OCI-LY3 (cell line): ENCODE measurements around the gene PUS10.

Source experiments
- H2AFZ ChIP-seq: fragments of 200-600, 300-600 bp; shearing (Covaris generic); 2 replicates; pipeline ENCODE4 v1.6.0; 2014; ENCODE audit warnings: antibody characterized with exemption, low read depth, low read length
- H3K27ac ChIP-seq: fragments of 200-600, 300-600 bp; sonication (generic); 2 replicates; pipeline ENCODE4 v1.5.1; 2014; ENCODE audit warnings: mild to moderate bottlenecking, low read length, moderate library complexity, mixed read lengths
- H3K27me3 ChIP-seq: fragments of 200-600, 300-600 bp; sonication (generic); 2 replicates; pipeline ENCODE4 v1.6.1; 2014; ENCODE audit warnings: low read depth, low read length, mixed read lengths
- H3K36me3 ChIP-seq: fragments of 200-600, 300-600 bp; sonication (generic); replicated peaks from 2 replicates; pipeline ENCODE3; 2014; ENCODE audit warnings: low read depth, low read length, mixed read lengths
- H3K4me1 ChIP-seq: fragments of 300-600, 200-600 bp; sonication (generic); 2 replicates; pipeline ENCODE4 v1.6.1; 2014; ENCODE audit warnings: low read length, mixed read lengths
- H3K4me2 ChIP-seq: fragments of 200-600, 300-600 bp; sonication (generic); 2 replicates; pipeline ENCODE4 v1.6.1; 2014; ENCODE audit warnings: low read length, mixed read lengths
- H3K4me3 ChIP-seq: fragments of 300-600, 200-600 bp; sonication (generic); 2 replicates; pipeline ENCODE4 v1.5.1; 2014; ENCODE audit warnings: antibody characterized with exemption, mild to moderate bottlenecking, low read length, moderate library complexity
- H3K79me2 ChIP-seq: fragments of 300-600, 200-600 bp; shearing (Covaris generic); 2 replicates; pipeline ENCODE4 v1.6.1; 2014; ENCODE audit warnings: mild to moderate bottlenecking, low read length, mixed read lengths
- H3K9ac ChIP-seq: fragments of 300-600, 200-600 bp; shearing (Covaris generic); 2 replicates; pipeline ENCODE4 v1.6.0; 2014; ENCODE audit warnings: mild to moderate bottlenecking, low read length, moderate library complexity
- H3K9me3 ChIP-seq: fragments of 200-600, 300-600 bp; shearing (Covaris generic); 2 replicates; pipeline ENCODE4 v1.6.1; 2014; ENCODE audit warnings: low read length, mixed read lengths; ENCODE audit not compliant: insufficient read depth
- H4K20me1 ChIP-seq: fragments of 200-600, 300-600 bp; sonication (generic); 2 replicates; pipeline ENCODE4 v1.6.1; 2016; ENCODE audit warnings: low read length, mixed read lengths; ENCODE audit not compliant: insufficient read depth
- CTCF ChIP-seq: fragments of 200-600, 300-600 bp; sonication (generic); IDR thresholded peaks from 2 replicates; pipeline ENCODE4 v1.5.1; 2014; ENCODE audit warnings: antibody characterized with exemption, low read length, low read depth
- EZH2phosphoT487 ChIP-seq: fragments of 200-600 bp; shearing (Covaris generic); IDR thresholded peaks from 2 replicates; pipeline ENCODE4 v1.6.1; 2018; ENCODE audit warnings: antibody characterized with exemption, mixed run types, low read depth

The PUS10 gene

GRCh38 chr2:60976256-60976850, 41.7 kb downstream of the PUS10 start:
- H3K4me2 ChIP-seq = no peak overlapping the region
- H3K27ac ChIP-seq = no peak overlapping the region
- no peaks in the 10 kb centered on the region; the same call in 1 of the 2 replicates for H3K9me3 ChIP-seq
- no peak overlapping the region for H3K9ac ChIP-seq
- no peaks in the 10 kb centered on the region for H3K79me2 ChIP-seq
- H3K4me1 ChIP-seq = peaks cover 64% of the 10 kb centered on the region
- no peaks in the 10 kb centered on the region for H3K36me3 ChIP-seq
- peaks cover 10% of the 10 kb centered on the region for H3K27me3 ChIP-seq
- H3K4me3 ChIP-seq = no peak overlapping the region
- no peaks in the 10 kb centered on the region for H4K20me1 ChIP-seq
- TF ChIP-seq CTCF (no peak), EZH2phosphoT487 (no peak)
- no peak overlapping the region for H2AFZ ChIP-seq

- no peak overlapping the region for H3K9ac ChIP-seq
- H3K27me3 ChIP-seq = peaks cover 10% of the 10 kb centered on the region
- TF ChIP-seq EZH2phosphoT487 (no peak), CTCF (no peak)
- no peaks in the 10 kb centered on the region for H3K36me3 ChIP-seq
- H3K9me3 ChIP-seq = no peaks in the 10 kb centered on the region; the same call in 1 of the 2 replicates
- no peak overlapping the region for H2AFZ ChIP-seq
- H3K4me2 ChIP-seq = no peak overlapping the region
- H3K4me1 ChIP-seq = peaks cover 65% of the 10 kb centered on the region
- no peaks in the 10 kb centered on the region for H4K20me1 ChIP-seq
- H3K79me2 ChIP-seq = no peaks in the 10 kb centered on the region
- no peak overlapping the region for H3K27ac ChIP-seq
- no peak overlapping the region for H3K4me3 ChIP-seq
Measured at GRCh38 chr2:60974652-60975051, 43.4 kb downstream of the PUS10 start.

GRCh38 chr2:60973705-60974104, 44.4 kb downstream of the PUS10 start:
- Histone ChIP-seq H3K9ac (no peak overlapping the region), H3K27me3 (peaks cover 10% of the 10 kb centered on the region), H3K27ac (no peak overlapping the region), H3K4me3 (no peak overlapping the region), H3K4me1 (peaks cover 56% of the 10 kb centered on the region), H3K36me3 (no peaks in the 10 kb centered on the region), H3K79me2 (no peaks in the 10 kb centered on the region), H2AFZ (no peak overlapping the region), H3K4me2 (peak overlapping the region; percentile 82), H4K20me1 (no peaks in the 10 kb centered on the region), H3K9me3 (no peaks in the 10 kb centered on the region; the same call in 1 of the 2 replicates)
- no peak for TF ChIP-seq CTCF
- no peak for TF ChIP-seq EZH2phosphoT487

- H3K4me2 ChIP-seq = peak overlapping the region; percentile 82
- H2AFZ ChIP-seq = no peak overlapping the region
- H3K79me2 ChIP-seq = no peaks in the 10 kb centered on the region
- TF ChIP-seq EZH2phosphoT487 (no peak), CTCF (no peak)
- peak overlapping the region; percentile 38; the same call in 1 of the 2 replicates for H3K9ac ChIP-seq
- no peaks in the 10 kb centered on the region for H4K20me1 ChIP-seq
- no peaks in the 10 kb centered on the region for H3K36me3 ChIP-seq
- peaks cover 55% of the 10 kb centered on the region for H3K4me1 ChIP-seq
- H3K27me3 ChIP-seq = peaks cover 16% of the 10 kb centered on the region
- peak overlapping the region; percentile 64 for H3K4me3 ChIP-seq
- no peak overlapping the region for H3K27ac ChIP-seq
- H3K9me3 ChIP-seq = no peaks in the 10 kb centered on the region; the same call in 1 of the 2 replicates
Measured at GRCh38 chr2:60972889-60973656, 45.0 kb downstream of the PUS10 start.
